WI38 (cell line): ENCODE results near the gene GAB2.
"Not testable (repeated sequence)": the region's sequence is repeated elsewhere in the genome, so short reads cannot be mapped to it uniquely, and the experiment has no call there.

Experiments used
- H3K4me3 ChIP-seq: 2 replicates; pipeline ENCODE4 v1.5.1; 2011; ENCODE audit warnings: low read depth, mild to moderate bottlenecking, control low read depth, low read length
- CTCF ChIP-seq: IDR thresholded peaks from 2 replicates; pipeline ENCODE4 v1.5.1; 2012; ENCODE audit warnings: low read depth, mild to moderate bottlenecking, control low read depth, low read length

GAB2 gene

DNA sequence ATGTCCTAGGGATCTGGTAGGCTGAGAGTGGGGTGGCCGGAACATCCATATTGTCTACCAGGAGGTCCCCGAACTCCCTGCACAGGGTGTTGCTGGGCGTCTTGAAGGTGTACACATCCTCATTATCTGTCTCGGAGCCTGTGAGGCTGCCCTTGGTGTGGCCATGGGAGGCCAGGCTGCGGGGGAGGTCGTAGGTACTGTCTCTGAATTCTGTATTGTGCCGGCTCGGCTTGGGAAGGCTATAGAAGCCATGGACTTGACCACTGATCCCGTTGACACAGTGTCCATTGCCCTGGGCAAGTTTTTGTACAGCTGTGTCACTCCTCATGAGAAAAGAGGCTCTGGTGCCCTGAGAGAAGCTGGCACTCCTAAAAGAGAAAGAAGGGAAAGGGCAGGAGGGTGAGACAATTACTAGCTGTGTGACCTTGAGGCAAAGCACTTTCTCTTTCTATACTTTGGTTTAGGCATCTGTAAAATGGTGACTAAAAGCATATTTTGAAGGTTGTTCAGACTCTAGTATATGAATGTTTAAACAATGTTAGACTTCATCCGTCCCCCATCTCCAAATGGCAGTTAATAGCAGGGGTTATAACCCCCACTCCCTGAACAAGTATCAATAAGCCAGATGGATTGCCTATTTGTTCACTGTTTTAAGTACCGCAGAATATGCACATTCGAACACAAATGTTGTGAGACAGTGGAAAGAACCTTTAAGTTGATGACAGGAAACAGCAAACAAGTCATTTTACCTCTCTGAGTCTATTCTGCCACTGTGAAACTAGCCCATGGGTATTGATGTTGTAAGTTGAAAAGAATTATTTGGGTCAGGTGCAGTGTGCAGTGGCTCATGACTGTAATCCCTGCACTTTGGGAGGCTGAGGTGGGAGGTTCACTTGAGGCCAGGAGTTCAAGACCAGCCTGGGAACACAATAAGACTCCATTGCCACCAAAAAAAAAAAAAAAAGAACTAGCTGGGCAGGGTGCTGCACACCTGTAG lies 190.6 kb downstream of the GAB2 start:
- no peak for TF ChIP-seq CTCF
- no peak overlapping the region for H3K4me3 ChIP-seq

DNA sequence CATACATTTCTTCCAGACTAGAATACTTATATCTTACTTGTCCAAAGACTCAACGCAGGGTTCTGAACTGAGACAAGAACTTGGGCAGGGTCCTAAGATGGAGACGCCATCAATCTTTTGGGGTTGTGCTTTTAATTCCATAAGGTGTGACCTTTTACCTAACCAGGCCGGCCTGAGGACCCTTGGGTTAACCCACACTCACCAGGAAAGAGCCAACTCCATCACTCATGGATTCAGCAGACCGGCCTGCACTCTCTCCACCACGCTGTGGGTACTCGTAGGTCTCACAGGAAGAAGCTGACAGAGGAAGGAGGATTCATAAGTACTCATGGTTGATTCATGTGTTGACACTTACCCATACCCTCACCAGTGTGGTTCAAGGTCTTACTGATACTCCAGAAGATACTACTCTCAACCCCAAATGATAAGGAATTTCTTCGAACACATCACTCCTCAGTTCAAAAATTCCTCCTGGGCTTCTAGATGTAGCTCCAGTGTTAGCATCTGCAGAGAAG lies 192.7 kb downstream of the GAB2 start:
- TF ChIP-seq CTCF = no peak
- no peak overlapping the region for H3K4me3 ChIP-seq

DNA sequence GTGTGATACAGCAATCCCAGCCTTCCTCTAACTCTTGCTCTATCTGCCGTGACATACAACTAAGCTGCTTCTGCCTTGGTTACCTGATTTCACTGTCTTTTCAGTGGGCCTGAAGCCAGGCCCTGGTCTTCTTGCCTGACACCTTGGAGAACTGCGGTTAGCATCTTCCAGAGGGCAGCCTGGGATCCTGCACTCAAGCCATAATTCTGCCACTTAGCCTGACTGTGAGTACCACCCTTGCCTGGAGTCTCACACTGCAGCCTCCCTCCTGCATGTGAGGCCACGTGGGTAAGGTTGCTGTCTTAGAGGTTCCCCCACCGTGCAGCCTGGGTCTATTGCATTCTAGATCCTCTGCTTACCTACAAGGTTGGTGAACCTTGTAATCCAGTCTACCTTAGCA lies 193.1 kb downstream of the GAB2 start:
- no peak overlapping the region for H3K4me3 ChIP-seq
- TF ChIP-seq CTCF = no peak

DNA sequence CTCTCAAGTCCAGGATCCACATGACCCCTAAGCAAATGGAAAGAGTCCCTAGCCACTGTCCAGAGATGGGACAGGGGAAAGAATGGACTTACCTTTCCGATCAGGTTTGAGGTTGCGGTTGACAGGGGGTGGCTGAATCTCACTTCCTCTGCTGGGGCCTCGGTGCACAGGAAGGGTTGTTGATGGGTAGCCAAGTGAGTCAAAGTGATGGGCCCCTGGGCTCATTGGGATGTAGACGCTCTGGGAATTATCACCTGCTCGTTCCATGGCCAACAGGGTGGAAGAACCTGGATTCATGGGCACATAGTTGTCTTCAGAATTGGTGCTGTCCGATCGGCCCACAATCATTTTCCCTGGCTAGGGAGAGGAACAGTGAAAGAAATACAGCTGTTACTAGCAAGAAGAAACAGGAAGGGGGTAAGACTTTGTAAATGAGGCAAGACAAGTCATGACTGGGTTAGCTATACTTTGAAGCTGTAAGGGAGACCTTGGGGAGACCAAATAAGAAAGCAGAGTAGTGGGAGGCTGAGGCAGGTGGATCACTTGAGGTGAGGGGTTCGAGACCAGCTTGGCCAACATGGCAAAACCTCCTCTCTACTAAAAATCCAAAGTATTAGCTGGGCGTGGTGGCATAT lies 194.2 kb downstream of the GAB2 start:
- H3K4me3 ChIP-seq = no peak overlapping the region
- TF ChIP-seq CTCF = no peak

DNA sequence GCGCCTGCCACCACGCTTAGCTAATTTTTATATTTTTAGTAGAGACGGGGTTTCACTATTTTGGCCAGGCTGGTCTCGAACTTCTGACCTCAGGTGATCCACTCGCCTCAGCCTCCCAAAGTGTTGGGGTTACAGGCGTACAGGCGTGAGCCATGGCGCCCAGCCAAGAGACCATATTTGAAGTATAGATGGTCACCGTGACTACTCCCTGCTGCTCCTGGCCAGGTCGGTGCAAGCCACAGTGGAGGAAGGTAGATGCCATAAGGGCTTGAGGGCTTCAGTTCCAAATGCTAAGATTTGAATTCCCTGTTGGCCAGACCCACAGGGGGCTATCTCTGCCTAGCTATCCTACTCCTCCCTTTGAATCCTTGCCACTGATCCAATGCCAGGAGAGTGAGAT lies 194.9 kb downstream of the GAB2 start:
- not testable (repeated sequence) for H3K4me3 ChIP-seq

GRCh38 chr11:78221396-78222315 lies 196.0 kb downstream of the GAB2 start:
- no peak for TF ChIP-seq CTCF
- H3K4me3 ChIP-seq = no peak overlapping the region
